HuH-7.5 (cell line): ENCODE results near the gene ADAMTSL1.
A peak's percentile ranks its signal among the peaks of the same experiment; 100 is the strongest.

Experiments used
- DNase-seq: peaks from one replicate; pipeline ENCODE4 v3.0.0; 2011; ENCODE audit warnings: low spot score

ADAMTSL1 gene

GRCh38 chr9:18473652-18474279 lies at the start of gene ADAMTSL1:
Gene ADAMTSL1, plus strand, starts transcription at chr9:18474153. Its CDS starts 80 bp downstream, at chr9:18474233.
- no peak for DNase-seq

GRCh38 chr9:18427691-18428090 lies 46.3 kb upstream of the ADAMTSL1 start:
- no peak for DNase-seq

GRCh38 chr9:18428661-18429060 lies 45.3 kb upstream of the ADAMTSL1 start:
- no peak for DNase-seq

GRCh38 chr9:18429070-18429469 lies 44.9 kb upstream of the ADAMTSL1 start:
- DNase-seq: no peak

- DNase-seq: no peak
These were observed 40.3 kb upstream of the ADAMTSL1 start for GRCh38 chr9:18433620-18434019.

- no peak for DNase-seq
These were observed 36.4 kb upstream of the ADAMTSL1 start for GRCh38 chr9:18437315-18438201.

- DNase-seq: no peak
These were observed 35.5 kb upstream of the ADAMTSL1 start for GRCh38 chr9:18438300-18438925.

GRCh38 chr9:18438951-18439350 lies 35.0 kb upstream of the ADAMTSL1 start:
- no peak for DNase-seq

- DNase-seq: no peak
These were observed 32.7 kb upstream of the ADAMTSL1 start for GRCh38 chr9:18441261-18441660.

- DNase-seq: peak; percentile 33
These were observed 31.1 kb upstream of the ADAMTSL1 start for GRCh38 chr9:18442629-18443491.

- no peak for DNase-seq
These were observed 26.8 kb upstream of the ADAMTSL1 start for GRCh38 chr9:18447131-18447530.

GRCh38 chr9:18447541-18447940 lies 26.4 kb upstream of the ADAMTSL1 start:
- DNase-seq: no peak

GRCh38 chr9:18448101-18448500 lies 25.9 kb upstream of the ADAMTSL1 start:
- no peak for DNase-seq

GRCh38 chr9:18451406-18451805 lies 22.5 kb upstream of the ADAMTSL1 start:
- no peak for DNase-seq

- DNase-seq: no peak
These were observed 21.7 kb upstream of the ADAMTSL1 start for GRCh38 chr9:18452276-18452675.

GRCh38 chr9:18456624-18457237 lies 17.2 kb upstream of the ADAMTSL1 start:
- no peak for DNase-seq

GRCh38 chr9:18457510-18457909 lies 16.4 kb upstream of the ADAMTSL1 start:
- no peak for DNase-seq

GRCh38 chr9:18459962-18460584 lies 13.9 kb upstream of the ADAMTSL1 start:
- no peak for DNase-seq

- no peak for DNase-seq
These were observed 12.5 kb upstream of the ADAMTSL1 start for GRCh38 chr9:18461496-18461895.

GRCh38 chr9:18463991-18464390 lies 10.0 kb upstream of the ADAMTSL1 start:
- DNase-seq: no peak

GRCh38 chr9:18466101-18466500 lies 7.9 kb upstream of the ADAMTSL1 start:
- DNase-seq: no peak
